ENCODE results near the gene PLXNA4. TPM values are rescaled to one million over a fixed set of nuclear protein-coding genes. Genes with fewer than 3 reads are reported as not detected.

Gene PLXNA4
- polyA plus RNA-seq, 1 donor (not counting 4 experiments of a cell fraction or from before 2014, with no cell fraction given) = 0.01 TPM

DNA sequence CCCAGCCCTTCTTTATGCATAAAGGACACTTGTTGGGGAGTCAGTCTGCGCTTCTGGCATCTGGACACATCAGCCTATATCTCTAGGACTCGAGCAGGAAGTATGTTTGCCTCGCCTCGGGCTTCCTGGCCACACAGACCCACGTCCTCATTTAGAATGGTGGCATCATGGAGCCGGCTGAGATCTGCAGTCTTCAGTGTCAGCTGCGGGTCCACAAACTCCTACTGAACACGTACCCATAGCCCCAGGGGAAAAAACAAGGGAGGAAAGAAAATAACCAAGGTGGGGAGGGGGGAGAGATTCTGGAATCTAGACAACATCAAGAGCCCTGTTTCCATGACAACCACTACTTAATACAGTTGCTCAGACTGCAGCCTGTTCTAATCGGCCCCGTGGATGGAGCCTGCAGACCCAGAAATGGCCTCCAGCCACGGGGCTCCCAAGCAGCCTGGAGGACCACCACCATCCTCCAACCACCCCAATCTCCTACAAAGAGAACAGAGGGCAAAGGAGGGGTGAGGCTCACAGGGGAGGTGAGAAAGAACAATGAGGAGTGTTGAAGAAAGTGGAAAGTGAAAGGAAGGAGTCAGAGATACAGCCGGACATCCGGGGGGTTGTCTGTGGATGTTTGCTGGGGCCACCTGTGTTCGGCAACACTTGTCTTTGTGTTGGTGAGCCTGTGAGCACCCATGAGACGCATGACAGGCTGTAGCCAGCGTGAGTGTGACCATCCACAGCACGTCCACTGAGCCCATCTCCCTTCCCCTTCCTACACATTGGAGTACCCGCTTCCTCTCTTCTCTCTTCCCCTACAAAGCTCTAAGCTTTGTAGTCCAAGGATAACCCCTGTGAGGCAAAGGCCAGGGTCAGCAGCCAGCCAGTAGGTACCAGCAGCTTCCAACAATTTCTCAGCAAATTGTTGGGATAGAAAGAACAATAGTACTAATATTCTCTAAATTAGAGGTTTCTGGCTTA lies 141.0 kb downstream of the PLXNA4 start:
- no peak overlapping the region for H3K4me2 ChIP-seq (ENCODE audit: control insufficient read depth, extremely low read depth, insufficient read depth, low read depth, low read length)
- no peak for TF ChIP-seq CTCF (optimal IDR thresholded peaks at IDR 0.05 in 1 of 3, IDR thresholded peaks at IDR 0.05 in 1 of 3, conservative IDR thresholded peaks at IDR 0.05 in 1 of 3; ENCODE audit: extremely low read depth in 1 of 3, insufficient read depth in 2 of 3, low read length in 3 of 3)
- no peak for TF ChIP-seq EZH2 (IDR thresholded peaks at IDR 0.05; ENCODE audit: low read length)
- no peaks in the 10 kb centered on the region for H3K36me3 ChIP-seq (ENCODE audit: control insufficient read depth in 2 of 2, extremely low read depth in 1 of 2, insufficient read depth in 2 of 2, low read length in 2 of 2)
- H4K20me1 ChIP-seq (ENCODE audit: control insufficient read depth, extremely low read depth, insufficient read depth, low read length) = no peaks in the 10 kb centered on the region
- no peaks in the 10 kb centered on the region for H3K9me3 ChIP-seq (ENCODE audit: control insufficient read depth, low read depth, low read length)
- H2AFZ ChIP-seq (ENCODE audit: control insufficient read depth, low read length) = no peak overlapping the region
- DNase-seq (ENCODE audit: low read depth, low spot score) = no peak
- no peak overlapping the region for H3K4me3 ChIP-seq (ENCODE audit: control insufficient read depth in 2 of 3, extremely low read depth in 1 of 3, insufficient read depth in 2 of 3, low read depth in 1 of 3, low read length in 3 of 3)
- H3K79me2 ChIP-seq (ENCODE audit: control insufficient read depth, insufficient read depth, low read length) = no peaks in the 10 kb centered on the region
- H3K9ac ChIP-seq (ENCODE audit: control insufficient read depth, extremely low read depth, insufficient read depth, low read length) = no peak overlapping the region
- no peak for FAIRE-seq
- H3K4me1 ChIP-seq (ENCODE audit: control insufficient read depth, extremely low read depth, insufficient read depth, low read length) = peaks cover 6% of the 10 kb centered on the region
- H3K27ac ChIP-seq (ENCODE audit: control insufficient read depth, insufficient read depth, low read length) = no peak overlapping the region
- peaks cover 21% of the 10 kb centered on the region for H3K27me3 ChIP-seq (ENCODE audit: control insufficient read depth, extremely low read depth, insufficient read depth, low read length)
- dilution Hi-C loops (cut with MboI; ENCODE audit: extremely low pct_ligation_motif_present, low sequenced_read_pairs) = no loop called here
- no peaks in the 10 kb centered on the region for H3K9me1 ChIP-seq (ENCODE audit: control insufficient read depth, extremely low read depth, insufficient read depth, low read length)

DNA sequence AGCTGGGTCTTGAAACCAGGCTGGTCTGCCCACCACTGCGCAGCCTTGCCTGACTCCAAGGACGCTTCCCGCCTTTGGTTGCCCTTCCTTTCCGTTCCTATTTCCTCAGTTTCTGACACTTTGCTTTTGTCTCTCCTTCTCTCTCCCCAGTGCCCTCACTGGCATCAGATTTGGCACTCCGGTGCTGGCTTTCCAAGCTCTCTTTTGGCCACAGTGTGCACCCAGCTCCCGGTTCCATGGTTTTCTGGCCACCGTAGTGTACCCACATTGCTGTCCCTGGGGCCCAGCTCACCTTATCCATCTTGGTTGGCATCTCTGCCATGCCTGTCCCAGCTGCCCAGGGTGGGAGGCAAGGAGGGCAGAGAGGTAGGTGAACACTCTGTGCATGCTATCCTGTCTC lies 142.2 kb downstream of the PLXNA4 start:
- Histone ChIP-seq H3K79me2 (ENCODE audit: control insufficient read depth, insufficient read depth, low read length) (no peaks in the 10 kb centered on the region), H3K9me1 (ENCODE audit: control insufficient read depth, extremely low read depth, insufficient read depth, low read length) (no peaks in the 10 kb centered on the region), H3K4me1 (ENCODE audit: control insufficient read depth, extremely low read depth, insufficient read depth, low read length) (peaks cover 6% of the 10 kb centered on the region), H3K27ac (ENCODE audit: control insufficient read depth, insufficient read depth, low read length) (no peak overlapping the region), H4K20me1 (ENCODE audit: control insufficient read depth, extremely low read depth, insufficient read depth, low read length) (no peaks in the 10 kb centered on the region), H3K9ac (ENCODE audit: control insufficient read depth, extremely low read depth, insufficient read depth, low read length) (no peak overlapping the region), H3K4me2 (ENCODE audit: control insufficient read depth, extremely low read depth, insufficient read depth, low read depth, low read length) (no peak overlapping the region), H2AFZ (ENCODE audit: control insufficient read depth, low read length) (no peak overlapping the region), H3K4me3 (ENCODE audit: control insufficient read depth in 2 of 3, extremely low read depth in 1 of 3, insufficient read depth in 2 of 3, low read depth in 1 of 3, low read length in 3 of 3) (no peak overlapping the region), H3K36me3 (ENCODE audit: control insufficient read depth in 2 of 2, extremely low read depth in 1 of 2, insufficient read depth in 2 of 2, low read length in 2 of 2) (no peaks in the 10 kb centered on the region), H3K27me3 (ENCODE audit: control insufficient read depth, extremely low read depth, insufficient read depth, low read length) (peaks cover 28% of the 10 kb centered on the region), H3K9me3 (ENCODE audit: control insufficient read depth, low read depth, low read length) (no peaks in the 10 kb centered on the region)
- FAIRE-seq (no peak), DNase-seq (ENCODE audit: low read depth, low spot score) (no peak)
- dilution Hi-C loops (cut with MboI; ENCODE audit: extremely low pct_ligation_motif_present, low sequenced_read_pairs) = no loop called here
- TF ChIP-seq CTCF (optimal IDR thresholded peaks at IDR 0.05 in 1 of 3, IDR thresholded peaks at IDR 0.05 in 1 of 3, conservative IDR thresholded peaks at IDR 0.05 in 1 of 3; ENCODE audit: extremely low read depth in 1 of 3, insufficient read depth in 2 of 3, low read length in 3 of 3) (no peak), EZH2 (IDR thresholded peaks at IDR 0.05; ENCODE audit: low read length) (no peak)

Measured in keratinocyte (primary cell).